ENCODE data around the gene SLC13A1. TPM values are rescaled to one million over a fixed set of nuclear protein-coding genes. Genes with fewer than 3 reads are reported as not detected.
A peak's percentile ranks its signal among the peaks of the same experiment; 100 is the strongest.

The SLC13A1 gene
- polyA plus RNA-seq, 3 donors, result not detected

GRCh38 chr7:123155571-123155970 lies 44.2 kb downstream of the SLC13A1 start:
- Histone ChIP-seq H3K79me2 (ENCODE audit: insufficient read depth, low read length) (no peaks in the 10 kb centered on the region), H3K4me3 (replicated peaks in 1 of 3; ENCODE audit: low read depth in 2 of 3, low read length in 3 of 3) (no peak overlapping the region), H3K9me3 (replicated peaks in 1 of 2; ENCODE audit: control insufficient read depth in 1 of 2, insufficient read depth in 1 of 2, low read length in 2 of 2) (no peaks in the 10 kb centered on the region), H4K20me1 (ENCODE audit: insufficient read depth, low read length) (no peaks in the 10 kb centered on the region), H3K9ac (ENCODE audit: insufficient read depth, low read length, poor library complexity, severe bottlenecking) (no peak overlapping the region), H3K4me2 (replicated peaks; ENCODE audit: extremely low read depth, low read length, poor library complexity, severe bottlenecking) (no peak overlapping the region), H3K27me3 (ENCODE audit: control insufficient read depth in 2 of 2, insufficient read depth in 2 of 2, low read length in 2 of 2) (no peaks in the 10 kb centered on the region), H3K4me1 (ENCODE audit: control insufficient read depth in 1 of 2, insufficient read depth in 2 of 2, low read length in 2 of 2) (no peaks in the 10 kb centered on the region), H2AFZ (ENCODE audit: insufficient read depth, low read depth, low read length, poor library complexity, severe bottlenecking) (no peak overlapping the region), H3K36me3 (replicated peaks in 1 of 2; ENCODE audit: control insufficient read depth in 1 of 2, insufficient read depth in 2 of 2, low read length in 2 of 2) (no peaks in the 10 kb centered on the region), H3K27ac (ENCODE audit: low read depth in 1 of 2, low read length in 2 of 2) (no peak overlapping the region)
- Mint-ChIP-seq H3K36me3 (no peaks in the 10 kb centered on the region), H3K27ac (no peak overlapping the region), H3K4me1 (no peaks in the 10 kb centered on the region), H3K9me3 (no peaks in the 10 kb centered on the region), H3K27me3 (ENCODE audit: low read depth in 3 of 3) (no peaks in the 10 kb centered on the region), H3K4me3 (no peak overlapping the region)
- TF ChIP-seq CTCF (IDR thresholded peaks at IDR 0.05), result no peak
- 87% methylated on average over 4 of the region's 7 CpGs for WGBS (ENCODE audit: insufficient coverage)
- no peak for DNase-seq
- intact Hi-C loops (cut with micrococcal nuclease), result no loop called here

GRCh38 chr7:123154231-123154860 lies 45.4 kb downstream of the SLC13A1 start:
- no peaks in the 10 kb centered on the region for H3K4me1 ChIP-seq (ENCODE audit: control insufficient read depth in 1 of 2, insufficient read depth in 2 of 2, low read length in 2 of 2)
- H3K9ac ChIP-seq (ENCODE audit: insufficient read depth, low read length, poor library complexity, severe bottlenecking), result no peak overlapping the region
- Mint-ChIP-seq H3K27me3 (ENCODE audit: low read depth in 3 of 3) (no peaks in the 10 kb centered on the region), H3K36me3 (no peaks in the 10 kb centered on the region), H3K4me1 (no peaks in the 10 kb centered on the region), H3K27ac (no peak overlapping the region), H3K4me3 (no peak overlapping the region), H3K9me3 (no peaks in the 10 kb centered on the region)
- 0% methylated on average over 1 of the region's 3 CpGs for WGBS (ENCODE audit: insufficient coverage)
- no peaks in the 10 kb centered on the region for H3K36me3 ChIP-seq (replicated peaks in 1 of 2; ENCODE audit: control insufficient read depth in 1 of 2, insufficient read depth in 2 of 2, low read length in 2 of 2)
- DNase-seq, result peak in 1 of 3 donors; percentile 28
- H2AFZ ChIP-seq (ENCODE audit: insufficient read depth, low read depth, low read length, poor library complexity, severe bottlenecking), result no peak overlapping the region
- H4K20me1 ChIP-seq (ENCODE audit: insufficient read depth, low read length), result no peaks in the 10 kb centered on the region
- H3K4me3 ChIP-seq (replicated peaks in 1 of 3; ENCODE audit: low read depth in 2 of 3, low read length in 3 of 3), result no peak overlapping the region
- intact Hi-C loops (cut with micrococcal nuclease), result no loop called here
- peak; percentile 79 for TF ChIP-seq CTCF (IDR thresholded peaks at IDR 0.05)
- no peak overlapping the region for H3K27ac ChIP-seq (ENCODE audit: low read depth in 1 of 2, low read length in 2 of 2)
- H3K9me3 ChIP-seq (replicated peaks in 1 of 2; ENCODE audit: control insufficient read depth in 1 of 2, insufficient read depth in 1 of 2, low read length in 2 of 2), result no peaks in the 10 kb centered on the region
- no peaks in the 10 kb centered on the region for H3K79me2 ChIP-seq (ENCODE audit: insufficient read depth, low read length)
- no peak overlapping the region for H3K4me2 ChIP-seq (replicated peaks; ENCODE audit: extremely low read depth, low read length, poor library complexity, severe bottlenecking)
- no peaks in the 10 kb centered on the region for H3K27me3 ChIP-seq (ENCODE audit: control insufficient read depth in 2 of 2, insufficient read depth in 2 of 2, low read length in 2 of 2)

Measured in CD14-positive monocyte (primary cell).